Measurements from ENCODE around the gene ZFTA.
A peak's percentile ranks its signal among the peaks of the same experiment; 100 is the strongest.

The ZFTA gene

GRCh38 chr11:63768237-63769041 is at the start of gene ZFTA:
Gene ZFTA (minus strand): TSS chr11:63768775. CDS start chr11:63768622, 153 bp downstream.
- TF ChIP-seq CTCF (IDR thresholded peaks at IDR 0.05; ENCODE audit: insufficient read depth, missing control alignments) = peak; percentile 52
- DNase-seq (ENCODE audit: insufficient read length, low spot score) = no peak
- FAIRE-seq = no peak

GRCh38 chr11:63817758-63818498 is 49.4 kb upstream of the ZFTA start:
- no peak for FAIRE-seq
- no peak for TF ChIP-seq CTCF (IDR thresholded peaks at IDR 0.05; ENCODE audit: insufficient read depth, missing control alignments)
- DNase-seq (ENCODE audit: insufficient read length, low spot score) = no peak

GRCh38 chr11:63816732-63817131 is 48.2 kb upstream of the ZFTA start:
- FAIRE-seq = no peak
- no peak for TF ChIP-seq CTCF (IDR thresholded peaks at IDR 0.05; ENCODE audit: insufficient read depth, missing control alignments)
- DNase-seq (ENCODE audit: insufficient read length, low spot score) = no peak

GRCh38 chr11:63816166-63816565 is 47.6 kb upstream of the ZFTA start:
- no peak for DNase-seq (ENCODE audit: insufficient read length, low spot score)
- no peak for FAIRE-seq
- TF ChIP-seq CTCF (IDR thresholded peaks at IDR 0.05; ENCODE audit: insufficient read depth, missing control alignments) = no peak

GRCh38 chr11:63814383-63814736 is 45.8 kb upstream of the ZFTA start:
- TF ChIP-seq CTCF (IDR thresholded peaks at IDR 0.05; ENCODE audit: insufficient read depth, missing control alignments) = no peak
- DNase-seq (ENCODE audit: insufficient read length, low spot score) (no peak), FAIRE-seq (no peak)

- DNase-seq (ENCODE audit: insufficient read length, low spot score) (peak; percentile 59), FAIRE-seq (no peak)
- TF ChIP-seq CTCF (IDR thresholded peaks at IDR 0.05; ENCODE audit: insufficient read depth, missing control alignments) = no peak
These were observed 45.2 kb upstream of the ZFTA start for GRCh38 chr11:63813563-63814382.
